GM12874 (cell line): ENCODE data around the gene CD70.

Source experiments
- TF ChIP-seq, protein P1 (sequence below): IDR thresholded peaks from 2 replicates; pipeline ENCODE4 v1.5.1; 2011; ENCODE audit warnings: low read depth, mild to moderate bottlenecking, control low read depth, low read length, moderate library complexity; ENCODE audit not compliant: insufficient read depth

The CD70 gene

GRCh38 chr19:6586726-6587092, 4.2 kb downstream of the CD70 start:
- TF ChIP-seq, protein P1, sequence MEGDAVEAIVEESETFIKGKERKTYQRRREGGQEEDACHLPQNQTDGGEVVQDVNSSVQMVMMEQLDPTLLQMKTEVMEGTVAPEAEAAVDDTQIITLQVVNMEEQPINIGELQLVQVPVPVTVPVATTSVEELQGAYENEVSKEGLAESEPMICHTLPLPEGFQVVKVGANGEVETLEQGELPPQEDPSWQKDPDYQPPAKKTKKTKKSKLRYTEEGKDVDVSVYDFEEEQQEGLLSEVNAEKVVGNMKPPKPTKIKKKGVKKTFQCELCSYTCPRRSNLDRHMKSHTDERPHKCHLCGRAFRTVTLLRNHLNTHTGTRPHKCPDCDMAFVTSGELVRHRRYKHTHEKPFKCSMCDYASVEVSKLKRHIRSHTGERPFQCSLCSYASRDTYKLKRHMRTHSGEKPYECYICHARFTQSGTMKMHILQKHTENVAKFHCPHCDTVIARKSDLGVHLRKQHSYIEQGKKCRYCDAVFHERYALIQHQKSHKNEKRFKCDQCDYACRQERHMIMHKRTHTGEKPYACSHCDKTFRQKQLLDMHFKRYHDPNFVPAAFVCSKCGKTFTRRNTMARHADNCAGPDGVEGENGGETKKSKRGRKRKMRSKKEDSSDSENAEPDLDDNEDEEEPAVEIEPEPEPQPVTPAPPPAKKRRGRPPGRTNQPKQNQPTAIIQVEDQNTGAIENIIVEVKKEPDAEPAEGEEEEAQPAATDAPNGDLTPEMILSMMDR, result no peak

DNA sequence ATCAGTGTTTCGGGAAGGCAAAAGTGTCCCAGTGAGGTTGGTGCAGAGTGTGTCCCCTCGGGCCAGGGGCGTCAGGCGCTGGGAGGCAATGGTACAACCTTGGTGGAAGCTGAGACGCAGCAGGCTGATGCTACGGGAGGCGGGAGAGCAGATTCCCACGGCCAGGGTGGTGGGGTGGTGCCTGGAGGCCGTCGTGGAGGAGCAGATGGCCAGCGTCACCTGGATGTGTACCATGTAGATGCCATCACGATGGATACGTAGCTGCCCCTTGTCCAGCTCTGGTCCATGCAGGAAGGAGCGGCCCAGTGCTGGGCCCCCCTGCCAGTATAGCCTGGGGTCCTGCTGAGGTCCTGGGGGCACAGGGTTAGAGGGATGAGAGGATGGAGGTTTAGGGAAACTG, 4.9 kb downstream of the CD70 start:
- TF ChIP-seq, protein P1, result no peak

DNA sequence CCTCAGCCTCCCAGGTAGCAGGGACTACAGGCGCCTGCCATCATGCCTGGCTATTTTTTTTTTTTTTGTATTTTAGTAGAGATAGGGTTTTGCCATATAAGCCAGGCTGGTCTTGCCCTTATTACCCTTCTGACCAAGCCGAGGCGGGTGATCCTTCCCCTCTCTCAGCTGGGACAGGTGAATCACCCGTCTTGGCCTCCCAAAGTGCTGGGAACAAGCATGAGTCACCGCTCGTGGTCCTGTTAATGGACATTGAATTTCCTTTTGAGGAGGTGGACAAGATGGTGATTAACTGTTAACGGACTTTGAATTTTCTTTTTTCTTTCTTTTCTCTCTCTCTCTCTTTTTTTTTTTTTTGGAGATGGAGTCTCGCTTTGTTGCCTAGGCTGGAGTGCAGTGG, 10.6 kb downstream of the CD70 start:
- TF ChIP-seq, protein P1, result no peak

- TF ChIP-seq, protein P1, result no peak
Measured at GRCh38 chr19:6579450-6580178, 11.3 kb downstream of the CD70 start.

GRCh38 chr19:6577476-6578125, 13.3 kb downstream of the CD70 start:
- TF ChIP-seq, protein P1, result no peak

- TF ChIP-seq, protein P1, result no peak
Measured at GRCh38 chr19:6576869-6577475, 14.0 kb downstream of the CD70 start.

GRCh38 chr19:6573350-6573749, 17.6 kb downstream of the CD70 start:
- TF ChIP-seq, protein P1, result no peak
